ENCODE data around the gene PLPPR1. TPM values are rescaled to one million over a fixed set of nuclear protein-coding genes. Genes with fewer than 3 reads are reported as not detected.

Gene PLPPR1
- total and polyA plus RNA-seq, 5 donors, result not detected

DNA sequence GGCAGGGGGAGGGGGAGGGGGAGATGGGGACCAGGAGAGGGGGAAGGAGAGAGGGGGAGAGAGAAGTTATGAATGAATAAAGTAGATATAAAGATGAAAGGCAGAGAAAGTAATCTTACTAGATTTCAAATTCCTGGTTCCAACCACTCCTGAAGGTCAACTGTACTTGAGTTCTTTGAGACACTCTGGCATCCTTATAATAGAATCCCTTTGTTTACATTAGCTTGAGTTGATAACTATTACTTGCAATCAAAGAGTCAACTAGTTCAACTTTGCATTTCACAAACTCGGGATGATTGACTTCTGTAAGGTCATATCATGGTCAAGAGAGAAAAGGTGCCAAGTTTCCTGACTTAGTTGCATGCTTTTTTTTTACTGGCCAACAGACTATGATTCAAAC, 314.1 kb downstream of the PLPPR1 start:
- ATAC-seq (no peak), DNase-seq (no peak)
- WGBS, result 16% methylated on average over 1 of the region's 1 CpG
- Histone ChIP-seq H3K4me1 (ENCODE audit: control insufficient read depth, insufficient read depth, low read length) (no peaks in the 10 kb centered on the region), H3K27ac (ENCODE audit: low read length) (no peak overlapping the region), H3K27me3 (ENCODE audit: control insufficient read depth, insufficient read depth) (no peaks in the 10 kb centered on the region), H3K4me3 (ENCODE audit: low read length) (no peak overlapping the region), H3K9me3 (ENCODE audit: control insufficient read depth, low read length) (no peaks in the 10 kb centered on the region)
- intact Hi-C loops (cut with DNase I), result no loop called here

DNA sequence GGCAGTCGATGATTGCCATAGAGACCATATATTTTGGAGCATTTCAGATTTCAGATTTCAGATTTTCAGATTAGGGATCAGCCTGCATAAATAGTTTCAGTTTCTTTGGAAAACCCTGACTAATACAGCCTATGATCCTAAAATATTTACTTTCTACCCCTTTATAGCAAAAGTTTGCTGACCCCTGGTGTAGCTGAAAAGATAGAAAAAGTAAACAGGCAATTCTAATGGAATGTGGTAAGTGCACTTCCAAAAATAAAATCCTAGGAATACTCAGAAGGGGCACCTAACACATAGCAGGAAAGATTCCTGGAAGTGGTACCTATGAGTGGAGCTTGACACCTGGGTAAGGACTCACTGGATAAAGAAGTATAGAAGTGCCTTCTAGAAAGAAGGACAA, 321.8 kb downstream of the PLPPR1 start:
- ATAC-seq (no peak), DNase-seq (no peak)
- Histone ChIP-seq H3K4me3 (ENCODE audit: low read length) (no peak overlapping the region), H3K27ac (ENCODE audit: low read length) (no peak overlapping the region), H3K27me3 (ENCODE audit: control insufficient read depth, insufficient read depth) (no peaks in the 10 kb centered on the region), H3K9me3 (ENCODE audit: control insufficient read depth, low read length) (no peaks in the 10 kb centered on the region), H3K4me1 (ENCODE audit: control insufficient read depth, insufficient read depth, low read length) (no peaks in the 10 kb centered on the region)
- WGBS, result 81% methylated on average over 1 of the region's 1 CpG
- intact Hi-C loops (cut with DNase I), result no loop called here

DNA sequence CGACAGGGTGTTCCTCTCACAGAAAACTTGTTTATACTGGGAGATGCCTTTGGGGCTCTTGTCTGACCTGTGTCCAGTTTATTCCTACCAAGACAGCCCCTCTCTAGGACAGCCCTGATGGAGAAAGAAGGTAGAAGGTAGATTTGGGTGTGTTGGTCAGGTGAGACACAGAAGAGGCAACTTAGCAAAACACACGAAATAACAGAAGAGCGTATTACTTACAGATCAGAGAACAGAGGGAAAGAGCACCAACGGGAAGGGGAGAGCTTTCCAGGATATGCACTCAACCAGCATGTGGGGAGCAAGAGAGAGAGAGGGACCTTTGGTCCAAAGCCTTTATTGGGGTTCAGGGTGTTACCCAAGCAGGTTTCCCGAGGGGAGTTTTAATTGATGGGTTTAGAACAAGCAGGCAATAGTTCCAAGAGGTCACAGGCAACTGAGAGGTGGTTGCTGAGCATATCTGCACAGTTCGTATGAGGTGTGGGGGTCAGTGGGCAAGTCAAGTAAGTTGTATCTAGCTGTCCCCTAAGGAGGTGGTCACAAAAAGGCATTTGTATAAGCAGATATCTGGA, 324.5 kb downstream of the PLPPR1 start:
- Histone ChIP-seq H3K4me1 (ENCODE audit: control insufficient read depth, insufficient read depth, low read length) (no peaks in the 10 kb centered on the region), H3K27ac (ENCODE audit: low read length) (no peak overlapping the region), H3K4me3 (ENCODE audit: low read length) (no peak overlapping the region), H3K27me3 (ENCODE audit: control insufficient read depth, insufficient read depth) (no peaks in the 10 kb centered on the region), H3K9me3 (ENCODE audit: control insufficient read depth, low read length) (no peaks in the 10 kb centered on the region)
- intact Hi-C loops (cut with DNase I), result no loop called here
- DNase-seq, result no peak
- WGBS, result 77% methylated on average over 6 of the region's 6 CpGs
- ATAC-seq, result no peak

DNA sequence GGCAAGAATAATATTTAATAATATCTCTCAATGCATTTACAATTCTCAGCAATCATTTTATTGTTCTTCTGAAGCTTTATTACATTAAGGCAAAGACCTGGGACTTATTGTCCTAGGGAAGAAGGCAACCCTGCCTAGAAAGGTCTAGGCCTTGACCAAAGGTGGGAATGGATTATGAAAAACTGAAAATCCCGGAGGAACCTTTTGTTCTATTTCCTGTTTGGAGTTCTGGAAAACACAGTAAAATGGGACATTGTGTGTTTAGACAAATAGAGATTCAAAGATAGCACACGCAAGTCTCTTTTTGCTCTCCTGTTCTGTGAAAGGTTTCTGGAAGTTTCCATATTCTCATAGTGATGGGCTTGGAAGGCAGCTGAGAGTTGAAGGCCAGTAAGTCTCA, 325.2 kb downstream of the PLPPR1 start:
- Histone ChIP-seq H3K4me1 (ENCODE audit: control insufficient read depth, insufficient read depth, low read length) (no peaks in the 10 kb centered on the region), H3K27ac (ENCODE audit: low read length) (no peak overlapping the region), H3K4me3 (ENCODE audit: low read length) (no peak overlapping the region), H3K9me3 (ENCODE audit: control insufficient read depth, low read length) (no peaks in the 10 kb centered on the region), H3K27me3 (ENCODE audit: control insufficient read depth, insufficient read depth) (no peaks in the 10 kb centered on the region)
- WGBS, result 78% methylated on average over 2 of the region's 2 CpGs
- ATAC-seq (no peak), DNase-seq (no peak)
- intact Hi-C loops (cut with DNase I), result no loop called here

DNA sequence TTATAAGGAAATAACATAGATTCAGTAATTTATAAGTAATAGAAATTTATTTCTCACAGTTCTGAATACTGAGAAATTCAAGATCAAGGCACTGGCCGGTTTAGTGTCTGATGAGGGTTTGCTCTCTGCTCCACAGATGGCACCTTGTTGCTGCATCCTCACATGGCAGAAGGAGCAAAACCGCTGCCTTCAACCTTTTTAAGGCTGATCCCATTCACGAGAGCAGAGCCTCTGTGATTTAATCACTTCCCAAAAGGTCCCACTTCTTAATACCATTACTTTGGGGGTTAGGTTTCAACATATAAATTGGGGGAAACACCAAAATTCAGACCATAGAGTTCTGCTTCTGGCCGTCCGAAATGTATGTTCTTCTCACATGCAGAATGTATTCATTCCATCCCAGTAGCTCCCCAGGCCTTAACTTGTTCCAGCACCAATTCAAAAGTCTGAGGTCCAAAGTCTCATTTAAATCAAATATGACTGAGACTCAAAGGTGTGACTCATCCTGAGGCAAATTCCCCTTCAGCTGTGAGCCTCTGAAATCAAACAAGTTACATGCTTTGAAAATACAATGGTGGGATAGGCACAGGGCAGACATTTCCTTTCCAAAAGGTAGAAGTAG, 325.7 kb downstream of the PLPPR1 start:
- no peaks in the 10 kb centered on the region for H3K4me1 ChIP-seq (ENCODE audit: control insufficient read depth, insufficient read depth, low read length)
- no peak overlapping the region for H3K4me3 ChIP-seq (ENCODE audit: low read length)
- no peak overlapping the region for H3K27ac ChIP-seq (ENCODE audit: low read length)
- no peaks in the 10 kb centered on the region for H3K27me3 ChIP-seq (ENCODE audit: control insufficient read depth, insufficient read depth)
- DNase-seq (no peak), ATAC-seq (no peak)
- 91% methylated on average over 5 of the region's 5 CpGs for WGBS
- H3K9me3 ChIP-seq (ENCODE audit: control insufficient read depth, low read length), result no peaks in the 10 kb centered on the region
- intact Hi-C loops (cut with DNase I), result no loop called here

DNA sequence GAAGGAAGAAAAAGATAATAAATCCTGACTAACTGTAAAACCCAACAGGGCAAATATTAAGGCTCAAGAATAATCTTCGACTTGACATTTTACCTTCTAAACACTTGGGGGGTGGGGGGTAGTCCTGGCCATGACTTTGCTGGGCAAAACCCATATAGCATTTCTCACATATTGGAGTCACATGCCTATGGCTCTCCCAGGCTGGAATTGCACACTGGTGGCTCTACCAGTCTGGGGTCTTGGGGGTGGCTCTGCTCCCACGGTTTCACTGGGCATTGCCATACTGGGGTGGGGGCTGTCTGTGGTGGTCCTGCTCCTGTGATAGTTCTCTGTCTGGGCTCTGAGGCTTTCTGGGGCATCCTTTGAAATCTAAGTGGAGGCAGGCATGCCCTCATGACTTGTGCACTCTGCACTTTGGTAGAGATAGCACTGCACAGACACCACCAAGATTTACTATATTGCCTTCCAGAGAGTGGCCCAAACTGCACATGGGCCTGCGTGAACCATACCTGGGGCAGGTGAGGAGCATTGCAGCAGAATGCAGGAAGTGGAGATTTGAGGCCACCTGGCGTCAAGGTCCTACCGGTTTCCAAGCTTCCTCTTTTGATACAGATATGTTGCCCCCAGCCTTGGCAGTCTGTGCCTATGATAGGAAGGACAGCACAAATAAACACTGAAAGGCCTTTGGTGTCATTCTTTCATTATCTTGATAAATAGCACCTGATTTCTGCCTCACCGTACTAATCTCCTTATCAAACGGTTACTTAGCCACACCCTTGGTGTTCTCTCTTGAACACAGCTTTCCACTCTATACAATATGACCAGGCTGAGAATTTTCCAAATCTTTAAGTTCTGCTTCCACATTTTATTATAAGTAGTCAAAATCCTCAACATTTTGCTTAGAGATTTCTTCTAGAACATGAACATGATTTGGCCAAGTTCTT, 326.5 kb downstream of the PLPPR1 start:
- H3K27me3 ChIP-seq (ENCODE audit: control insufficient read depth, insufficient read depth), result no peaks in the 10 kb centered on the region
- no peaks in the 10 kb centered on the region for H3K4me1 ChIP-seq (ENCODE audit: control insufficient read depth, insufficient read depth, low read length)
- WGBS, result 68% methylated on average over 7 of the region's 7 CpGs
- intact Hi-C loops (cut with DNase I), result no loop called here
- no peak overlapping the region for H3K27ac ChIP-seq (ENCODE audit: low read length)
- ATAC-seq (no peak), DNase-seq (no peak)
- no peak overlapping the region for H3K4me3 ChIP-seq (ENCODE audit: low read length)
- H3K9me3 ChIP-seq (ENCODE audit: control insufficient read depth, low read length), result no peaks in the 10 kb centered on the region

DNA sequence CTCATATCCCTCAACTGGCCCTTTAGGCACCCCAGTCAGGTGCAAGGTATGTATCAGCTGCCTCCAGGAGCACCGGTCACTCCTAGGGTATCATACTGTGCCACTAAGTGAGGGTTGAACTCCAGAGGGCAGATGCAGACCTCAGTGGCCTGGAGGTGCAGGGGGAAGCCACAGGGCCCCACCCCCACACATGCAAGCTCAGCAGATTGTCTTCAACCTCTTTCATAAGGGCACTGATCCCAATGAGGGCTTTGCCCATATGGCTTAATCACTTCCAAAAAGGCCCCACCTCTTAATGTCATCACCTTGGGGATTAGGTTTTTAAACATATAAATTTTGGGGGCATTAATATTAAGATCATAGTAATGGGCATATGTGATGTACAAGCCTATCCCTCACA, 328.1 kb downstream of the PLPPR1 start:
- Histone ChIP-seq H3K27me3 (ENCODE audit: control insufficient read depth, insufficient read depth) (no peaks in the 10 kb centered on the region), H3K4me1 (ENCODE audit: control insufficient read depth, insufficient read depth, low read length) (no peaks in the 10 kb centered on the region), H3K9me3 (ENCODE audit: control insufficient read depth, low read length) (no peaks in the 10 kb centered on the region), H3K4me3 (ENCODE audit: low read length) (no peak overlapping the region), H3K27ac (ENCODE audit: low read length) (no peak overlapping the region)
- intact Hi-C loops (cut with DNase I), result no loop called here
- DNase-seq (no peak), ATAC-seq (no peak)
- 46% methylated on average over 1 of the region's 1 CpG for WGBS

DNA sequence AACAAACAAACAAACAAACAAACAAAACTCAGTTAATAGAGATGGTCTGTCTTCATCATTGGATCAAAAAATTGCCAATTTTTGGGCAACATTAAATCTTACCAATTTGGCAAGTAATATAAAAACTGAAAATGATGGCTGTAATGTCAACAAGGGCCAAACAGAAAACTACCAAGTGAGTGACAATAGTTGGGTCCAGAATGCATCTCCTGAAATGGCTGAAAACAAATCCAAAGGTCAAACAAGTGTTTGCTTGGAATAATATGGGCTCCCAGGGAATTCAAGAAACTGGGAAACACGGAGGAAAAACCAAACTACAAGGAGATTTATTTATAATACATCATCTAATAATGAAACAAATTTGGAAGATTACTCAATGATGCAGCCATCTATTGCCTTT, 331.2 kb downstream of the PLPPR1 start:
- no peaks in the 10 kb centered on the region for H3K27me3 ChIP-seq (ENCODE audit: control insufficient read depth, insufficient read depth)
- H3K4me3 ChIP-seq (ENCODE audit: low read length), result no peak overlapping the region
- H3K4me1 ChIP-seq (ENCODE audit: control insufficient read depth, insufficient read depth, low read length), result no peaks in the 10 kb centered on the region
- H3K9me3 ChIP-seq (ENCODE audit: control insufficient read depth, low read length), result no peaks in the 10 kb centered on the region
- intact Hi-C loops (cut with DNase I), result no loop called here
- DNase-seq (no peak), ATAC-seq (no peak)
- no peak overlapping the region for H3K27ac ChIP-seq (ENCODE audit: low read length)
- 67% methylated on average over 1 of the region's 1 CpG for WGBS

DNA sequence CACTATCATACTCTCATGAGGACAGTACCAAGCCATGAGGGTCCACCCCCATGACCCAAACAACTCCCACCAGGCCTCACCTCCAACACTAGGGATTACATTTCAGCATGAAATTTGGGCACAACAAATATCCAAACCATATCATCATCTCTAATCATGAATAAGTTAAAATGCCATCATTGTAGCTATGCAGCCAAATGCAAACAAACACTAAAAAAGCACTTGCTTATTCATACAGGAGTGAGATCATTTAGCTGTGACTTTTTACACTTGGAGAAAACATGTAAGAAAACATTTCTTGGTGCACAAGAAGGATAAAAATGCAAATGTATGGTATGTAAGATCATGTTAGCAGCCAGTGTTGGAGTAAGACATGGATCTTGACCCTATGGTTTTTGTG, 332.1 kb downstream of the PLPPR1 start:
- Histone ChIP-seq H3K9me3 (ENCODE audit: control insufficient read depth, low read length) (no peaks in the 10 kb centered on the region), H3K4me3 (ENCODE audit: low read length) (no peak overlapping the region), H3K4me1 (ENCODE audit: control insufficient read depth, insufficient read depth, low read length) (no peaks in the 10 kb centered on the region), H3K27ac (ENCODE audit: low read length) (no peak overlapping the region), H3K27me3 (ENCODE audit: control insufficient read depth, insufficient read depth) (no peaks in the 10 kb centered on the region)
- intact Hi-C loops (cut with DNase I), result no loop called here
- no peak for DNase-seq
- no peak for ATAC-seq

DNA sequence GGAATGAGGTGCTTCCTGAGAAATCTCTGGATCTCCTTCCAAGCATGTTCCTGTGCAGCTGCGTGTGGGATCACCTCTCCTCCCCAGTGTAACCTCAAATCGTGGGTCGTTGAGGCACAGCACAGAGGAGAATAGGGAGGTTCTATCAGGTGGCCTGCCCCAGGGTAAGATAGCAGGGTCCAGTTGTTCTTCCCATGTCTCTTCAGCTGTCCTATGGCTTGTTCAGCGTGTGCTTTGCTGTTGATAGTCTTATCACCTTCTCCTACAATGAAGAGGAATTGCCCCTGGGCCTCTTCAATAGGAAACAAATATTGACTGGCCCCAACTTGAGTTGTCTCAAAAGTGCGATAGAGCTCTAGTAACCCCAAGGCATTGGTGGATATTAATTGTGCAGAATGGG, 333.9 kb downstream of the PLPPR1 start:
- DNase-seq, result no peak
- Histone ChIP-seq H3K4me1 (ENCODE audit: control insufficient read depth, insufficient read depth, low read length) (no peaks in the 10 kb centered on the region), H3K9me3 (ENCODE audit: control insufficient read depth, low read length) (no peaks in the 10 kb centered on the region), H3K27ac (ENCODE audit: low read length) (no peak overlapping the region), H3K27me3 (ENCODE audit: control insufficient read depth, insufficient read depth) (no peaks in the 10 kb centered on the region), H3K4me3 (ENCODE audit: low read length) (no peak overlapping the region)
- intact Hi-C loops (cut with DNase I), result no loop called here
- no peak for ATAC-seq
- 82% methylated on average over 5 of the region's 5 CpGs for WGBS

DNA sequence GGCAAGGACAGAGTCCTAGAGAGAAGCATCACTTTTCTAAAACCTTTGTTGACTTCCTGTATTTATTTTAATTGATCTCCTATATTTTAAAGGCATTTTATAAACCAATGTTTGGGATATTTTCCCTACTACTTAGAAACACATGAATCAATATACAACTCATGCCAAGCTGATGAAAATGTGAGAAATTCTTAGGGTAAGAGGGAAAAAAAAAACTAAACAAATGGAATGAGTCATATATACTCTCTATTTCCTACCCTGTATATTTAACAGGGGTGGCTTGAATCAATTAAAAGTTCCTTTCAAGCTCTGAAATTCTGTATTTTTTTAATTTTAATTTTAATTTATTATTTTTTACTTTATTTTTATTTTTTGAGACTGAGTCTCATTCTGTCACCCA, 336.7 kb downstream of the PLPPR1 start:
- no peaks in the 10 kb centered on the region for H3K9me3 ChIP-seq (ENCODE audit: control insufficient read depth, low read length)
- ATAC-seq, result no peak

More for the DNA sequence above, 336.7 kb downstream of the PLPPR1 start:
- DNase-seq, result no peak
- no peaks in the 10 kb centered on the region for H3K4me1 ChIP-seq (ENCODE audit: control insufficient read depth, insufficient read depth, low read length)
- no peaks in the 10 kb centered on the region for H3K27me3 ChIP-seq (ENCODE audit: control insufficient read depth, insufficient read depth)
- no peak overlapping the region for H3K4me3 ChIP-seq (ENCODE audit: low read length)
- intact Hi-C loops (cut with DNase I), result no loop called here
- H3K27ac ChIP-seq (ENCODE audit: low read length), result no peak overlapping the region

Data from right cardiac atrium (tissue), 5 donors.